HS-5 (cell line): ENCODE data around the gene ORC4.
"Not testable (repeated sequence)": the region's sequence is repeated elsewhere in the genome, so short reads cannot be mapped to it uniquely, and the experiment has no call there.

Experiments used
- DNase-seq: peaks from one replicate; pipeline ENCODE4 v3.0.0-alpha.2; 2012; ENCODE audit warnings: low read depth

Gene ORC4

GRCh38 chr2:148014616-148015015 is 5.9 kb downstream of the ORC4 start:
- no peak for DNase-seq

GRCh38 chr2:148013876-148014275 is 6.7 kb downstream of the ORC4 start:
- no peak for DNase-seq

- not testable (repeated sequence) for DNase-seq
These were observed 12.1 kb downstream of the ORC4 start for GRCh38 chr2:148008411-148008810.

- no peak for DNase-seq
These were observed 13.2 kb downstream of the ORC4 start for GRCh38 chr2:148007219-148007900.

- DNase-seq, result no peak
These were observed 14.1 kb downstream of the ORC4 start for GRCh38 chr2:148006249-148007007.

GRCh38 chr2:148002420-148002819 is 18.1 kb downstream of the ORC4 start:
- DNase-seq, result not testable (repeated sequence)

GRCh38 chr2:148000095-148000494 is 20.4 kb downstream of the ORC4 start:
- no peak for DNase-seq

GRCh38 chr2:147999126-147999525 is 21.4 kb downstream of the ORC4 start:
- no peak for DNase-seq

GRCh38 chr2:147998203-147998602 is 22.3 kb downstream of the ORC4 start:
- no peak for DNase-seq

- no peak for DNase-seq
These were observed 23.7 kb downstream of the ORC4 start for GRCh38 chr2:147996828-147997227.

GRCh38 chr2:147994965-147995364 is 25.6 kb downstream of the ORC4 start:
- DNase-seq, result not testable (repeated sequence)

- DNase-seq, result peak; percentile 28
These were observed 30.6 kb downstream of the ORC4 start for GRCh38 chr2:147989809-147990403.

- DNase-seq, result no peak
These were observed 31.4 kb downstream of the ORC4 start for GRCh38 chr2:147989102-147989501.

- no peak for DNase-seq
These were observed 39.5 kb downstream of the ORC4 start for GRCh38 chr2:147980940-147981528.

- DNase-seq, result no peak
These were observed 42.9 kb downstream of the ORC4 start for GRCh38 chr2:147977679-147978078.

GRCh38 chr2:147976102-147976501 is 44.4 kb downstream of the ORC4 start:
- DNase-seq, result no peak

- DNase-seq, result no peak
These were observed 52.0 kb downstream of the ORC4 start for GRCh38 chr2:147968571-147968970.

- no peak for DNase-seq
These were observed 68.4 kb downstream of the ORC4 start for GRCh38 chr2:147952118-147952517.

- DNase-seq, result no peak
These were observed 74.9 kb downstream of the ORC4 start for GRCh38 chr2:147945660-147946059.

- no peak for DNase-seq
These were observed 81.2 kb downstream of the ORC4 start for GRCh38 chr2:147939313-147939712.

- DNase-seq, result no peak
These were observed 82.7 kb downstream of the ORC4 start for GRCh38 chr2:147937744-147938349.

- DNase-seq, result no peak
These were observed 85.5 kb downstream of the ORC4 start for GRCh38 chr2:147934881-147935620.
